DMS79 treated with DMSO at 0.1 percent for 48 hours (cell line): ENCODE measurements around the gene MRPS35.

Source experiments
- DNase-seq: peaks from one replicate; lab custom pipeline; 2025; lab: John Stamatoyannopoulos, UW

Gene MRPS35

GRCh38 chr12:27772328-27773049, 61.9 kb downstream of the MRPS35 start:
- no peak for DNase-seq

DNA sequence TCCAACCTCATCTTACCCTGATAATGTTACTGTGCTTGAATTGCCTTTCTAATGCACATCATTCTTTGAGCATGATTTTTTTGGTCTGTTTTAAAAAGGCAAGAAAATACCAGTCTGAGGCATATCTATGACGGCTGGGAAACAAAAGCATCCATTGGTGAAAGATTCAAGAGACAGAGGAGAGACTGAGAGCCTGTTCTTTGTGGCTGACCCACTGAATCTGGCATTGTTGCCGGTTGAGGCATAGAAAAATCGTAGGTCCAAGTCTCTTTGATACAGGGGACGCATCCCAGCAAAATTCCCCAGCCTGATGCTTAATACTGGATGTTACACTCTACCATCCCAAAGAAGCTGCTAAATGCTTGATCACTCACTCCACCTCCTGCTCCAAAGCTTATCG, 66.5 kb downstream of the MRPS35 start:
- no peak for DNase-seq

- no peak for DNase-seq
Observed at GRCh38 chr12:27778206-27778605, 67.6 kb downstream of the MRPS35 start.

GRCh38 chr12:27779416-27779919, 68.8 kb downstream of the MRPS35 start:
- DNase-seq: peak; percentile 36

DNA sequence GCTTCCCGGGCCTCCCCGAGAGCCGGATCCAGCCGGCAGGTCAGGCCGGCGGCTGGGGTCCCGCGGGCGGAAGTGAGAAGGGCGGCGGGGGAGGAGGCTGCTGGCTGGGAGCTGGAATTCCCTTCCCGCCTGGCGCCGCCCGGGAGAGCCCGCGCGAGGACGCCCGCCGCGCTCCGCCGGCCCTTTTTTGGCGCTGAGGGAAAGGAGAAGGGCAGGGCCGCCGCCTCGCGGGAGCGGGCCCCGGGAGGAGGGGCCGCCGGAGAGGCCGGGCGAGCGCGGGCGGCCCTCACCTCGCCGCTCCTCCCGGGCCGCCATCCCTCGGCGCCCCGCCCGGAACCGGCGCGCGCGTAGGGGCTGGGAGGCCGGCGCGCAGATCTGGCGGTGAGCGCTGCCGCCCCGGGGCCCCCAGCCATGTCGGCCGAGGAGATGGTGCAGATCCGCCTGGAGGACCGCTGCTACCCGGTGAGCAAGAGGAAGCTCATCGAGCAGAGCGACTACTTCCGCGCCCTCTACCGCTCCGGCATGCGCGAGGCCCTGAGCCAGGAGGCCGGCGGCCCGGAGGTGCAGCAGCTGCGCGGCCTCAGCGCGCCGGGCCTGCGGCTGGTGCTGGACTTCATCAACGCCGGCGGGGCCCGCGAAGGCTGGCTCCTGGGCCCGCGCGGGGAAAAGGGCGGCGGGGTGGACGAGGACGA, 69.4 kb downstream of the MRPS35 start, which contains the start of the genes KLHL42 and MANSC4:
Gene KLHL42, plus strand, starts transcription at position 314 of the 692 bp plus-strand sequence. Its CDS starts 98 bp downstream, at position 412.
Gene MANSC4, minus strand, starts transcription at position 317 of the 692 bp plus-strand sequence. CDS start 8,960 bp downstream, outside the sequence.
- DNase-seq: peak; percentile 38

- DNase-seq: peak; percentile 60
Observed at GRCh38 chr12:27780612-27781408, 70.2 kb downstream of the MRPS35 start.

GRCh38 chr12:27781680-27782079, 71.0 kb downstream of the MRPS35 start:
- no peak for DNase-seq

DNA sequence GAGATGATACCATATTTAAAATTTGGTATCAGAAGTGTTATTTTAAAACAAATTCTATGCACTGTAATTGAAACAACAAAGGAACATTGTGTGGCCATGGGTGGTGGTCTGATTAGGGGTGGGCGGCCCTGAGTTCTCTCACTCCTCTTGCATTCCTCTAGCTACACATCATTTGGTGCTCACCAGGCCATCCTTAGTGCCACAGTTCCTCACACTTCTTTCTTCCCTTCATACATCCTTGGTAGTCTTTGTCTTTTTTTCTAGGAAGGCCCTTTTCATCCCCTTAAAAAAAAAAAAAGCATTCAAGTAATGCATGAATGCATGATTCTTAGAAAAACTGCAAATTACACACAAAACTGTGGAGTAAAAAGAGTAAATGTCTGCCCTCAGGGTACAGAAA, 71.8 kb downstream of the MRPS35 start:
- no peak for DNase-seq

GRCh38 chr12:27785882-27786570, 75.4 kb downstream of the MRPS35 start:
- no peak for DNase-seq

- no peak for DNase-seq
Observed at GRCh38 chr12:27787559-27787958, 76.9 kb downstream of the MRPS35 start.

DNA sequence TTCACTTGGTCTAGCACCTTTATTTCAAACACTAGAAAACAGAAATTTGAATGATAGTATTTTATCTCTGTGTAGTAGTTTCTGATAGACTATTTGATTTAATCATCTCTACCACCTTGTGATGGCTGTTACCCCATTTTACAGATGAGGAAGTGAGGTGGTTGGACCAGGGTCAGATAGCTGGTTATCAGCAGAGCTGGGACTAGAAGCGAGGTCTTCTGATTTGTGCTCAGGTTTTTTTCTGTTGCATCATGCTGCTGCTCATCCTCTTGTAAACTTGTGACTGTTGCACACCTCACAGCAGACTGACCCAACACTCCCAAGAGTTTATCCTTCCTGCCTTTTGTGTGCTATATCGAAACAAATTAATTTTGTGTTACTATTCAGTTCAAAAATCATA, 79.5 kb downstream of the MRPS35 start:
- no peak for DNase-seq

GRCh38 chr12:27794818-27795584, 84.4 kb downstream of the MRPS35 start:
- DNase-seq: no peak

- no peak for DNase-seq
Observed at GRCh38 chr12:27796128-27796527, 85.5 kb downstream of the MRPS35 start.

DNA sequence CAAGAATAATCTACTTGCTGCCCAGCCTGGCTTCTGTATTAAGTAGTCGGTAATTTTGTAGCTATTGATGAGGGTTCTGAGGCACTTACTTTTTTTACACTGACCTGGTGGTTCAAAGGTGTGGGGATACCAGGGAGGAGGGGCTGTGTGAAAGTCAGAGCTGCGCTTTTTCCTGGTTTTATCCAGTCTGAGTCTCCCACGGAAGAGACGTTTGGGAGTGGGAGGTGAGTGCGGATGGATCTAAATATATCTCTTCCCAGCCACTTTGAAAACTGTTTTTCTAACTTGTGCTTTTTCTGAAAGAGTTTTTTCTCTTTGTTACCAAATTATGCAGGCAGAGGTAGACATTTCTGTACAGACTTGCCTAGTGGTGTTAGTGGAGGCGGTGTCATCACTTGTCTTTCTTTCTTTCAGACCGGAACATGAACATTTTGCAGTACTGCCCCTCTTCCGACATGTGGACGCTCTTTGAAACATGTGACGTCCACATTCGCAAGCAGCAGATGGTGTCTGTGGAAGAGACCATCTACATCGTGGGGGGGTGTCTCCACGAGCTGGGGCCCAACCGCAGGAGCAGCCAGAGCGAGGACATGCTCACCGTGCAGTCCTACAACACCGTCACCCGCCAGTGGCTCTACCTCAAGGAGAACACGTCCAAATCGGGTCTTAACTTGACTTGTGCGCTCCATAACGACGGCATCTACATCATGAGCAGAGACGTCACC, 86.8 kb downstream of the MRPS35 start:
- no peak for DNase-seq

DNA sequence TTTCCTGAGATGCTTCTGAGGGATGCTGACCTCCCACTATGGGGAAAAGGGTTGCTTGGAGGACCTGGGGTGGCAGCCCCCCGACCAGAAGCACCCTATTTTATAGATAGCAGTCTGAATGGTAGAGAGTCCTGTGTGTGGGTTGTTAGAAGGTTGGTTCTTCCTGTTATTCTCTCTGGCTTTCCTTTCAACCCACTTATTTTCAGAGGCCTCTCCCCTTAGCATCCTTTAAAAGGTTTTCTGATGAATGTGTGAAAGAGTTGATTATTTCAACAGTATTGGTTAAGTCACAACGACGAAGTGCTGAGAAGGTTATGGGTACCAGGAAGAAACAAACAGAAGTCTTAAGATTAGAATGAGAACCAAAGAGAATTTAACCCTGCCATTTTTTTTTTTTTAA, 90.2 kb downstream of the MRPS35 start:
- no peak for DNase-seq

DNA sequence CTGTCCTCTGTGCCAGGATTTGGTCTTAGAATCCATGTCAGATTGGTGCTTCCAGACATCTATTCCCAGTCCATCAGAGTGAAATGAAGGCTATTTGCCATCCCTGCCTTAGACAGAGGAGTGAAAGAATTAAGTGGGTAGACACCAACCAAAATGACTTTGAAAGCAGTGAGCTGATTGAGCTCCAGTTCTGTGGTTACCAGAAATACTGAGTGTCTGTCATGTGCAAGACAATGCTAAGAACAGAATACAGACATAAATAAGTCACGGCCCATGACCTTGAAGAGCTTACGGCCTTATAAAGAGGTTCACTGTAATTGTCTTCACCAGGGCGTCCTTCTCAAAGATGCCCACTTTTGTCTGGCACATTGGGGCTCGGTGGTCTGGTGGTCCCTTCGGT, 91.0 kb downstream of the MRPS35 start:
- no peak for DNase-seq

GRCh38 chr12:27802511-27802910, 91.9 kb downstream of the MRPS35 start:
- no peak for DNase-seq

DNA sequence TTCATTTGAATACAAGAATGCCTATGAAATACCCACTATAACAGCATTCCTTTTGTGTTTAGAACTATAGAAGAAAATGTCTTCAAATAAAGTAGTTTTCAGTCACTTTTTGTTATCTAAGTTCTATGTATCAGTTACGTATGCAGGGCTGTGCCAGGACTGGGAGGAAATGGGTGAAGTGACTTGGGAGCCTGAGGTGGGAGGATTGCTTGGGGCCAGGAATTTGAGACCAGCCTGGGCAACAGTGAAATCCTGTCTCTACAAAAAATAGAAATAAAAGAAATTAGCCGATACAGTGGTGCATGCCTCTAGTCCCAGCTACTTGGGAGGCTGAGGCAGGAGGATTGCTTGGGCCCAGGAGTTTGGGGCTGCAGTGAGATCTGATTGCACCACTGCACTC, 92.3 kb downstream of the MRPS35 start:
- no peak for DNase-seq

GRCh38 chr12:27805238-27805637, 94.6 kb downstream of the MRPS35 start:
- DNase-seq: no peak
